HG03565 (cell line): ENCODE data around the gene RNF224.

Experiments
- ATAC-seq: cut with Tn5 transposase; IDR thresholded peaks from one replicate; pipeline ENCODE4 v1.9.1; 2021; ENCODE audit warnings: mild to moderate bottlenecking, moderate library complexity; ENCODE audit not compliant: unreplicated experiment

RNF224 gene

DNA sequence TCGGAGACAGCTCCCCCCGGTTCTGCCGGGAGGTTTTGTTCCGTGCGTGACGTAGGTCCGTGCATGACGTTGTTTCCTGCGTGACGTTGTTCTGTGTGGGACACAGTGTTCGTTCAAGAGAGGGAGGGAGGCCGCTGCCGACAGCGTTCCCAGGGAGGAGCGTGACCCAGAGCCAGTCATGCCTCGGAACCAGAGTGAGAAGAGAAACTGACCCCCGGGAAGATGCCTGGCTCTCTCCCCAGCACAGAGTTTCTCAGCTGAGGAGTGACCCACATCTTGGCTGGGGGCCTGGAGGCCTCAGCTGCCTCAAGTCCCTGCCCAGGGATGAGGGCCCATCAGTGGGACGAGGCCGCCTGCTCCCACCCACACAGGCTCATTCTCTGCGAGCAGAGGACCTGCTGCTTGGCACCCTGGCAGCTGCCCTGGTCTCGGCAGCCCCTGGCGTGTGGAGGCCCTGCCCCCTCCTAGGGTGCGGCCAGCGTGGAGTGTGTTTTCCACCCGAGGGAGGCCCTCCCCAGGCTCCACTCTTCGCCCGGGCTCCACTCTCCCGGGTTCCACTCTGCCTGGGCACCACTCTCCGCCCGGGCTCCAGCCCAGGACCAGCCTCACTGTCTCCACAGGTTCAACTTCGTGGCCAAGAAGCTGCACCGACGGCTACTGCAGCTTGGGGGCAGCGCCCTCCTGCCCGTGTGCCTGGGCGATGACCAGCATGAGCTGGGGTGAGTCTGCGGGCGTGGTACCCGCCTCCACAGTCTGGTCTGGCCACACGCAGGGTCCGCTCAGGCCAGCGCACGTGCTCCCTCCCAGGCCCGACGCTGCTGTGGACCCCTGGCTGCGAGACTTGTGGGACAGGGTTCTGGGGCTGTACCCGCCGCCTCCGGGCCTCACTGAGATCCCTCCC is 13.9 kb upstream of the RNF224 start:
- no peak for ATAC-seq

DNA sequence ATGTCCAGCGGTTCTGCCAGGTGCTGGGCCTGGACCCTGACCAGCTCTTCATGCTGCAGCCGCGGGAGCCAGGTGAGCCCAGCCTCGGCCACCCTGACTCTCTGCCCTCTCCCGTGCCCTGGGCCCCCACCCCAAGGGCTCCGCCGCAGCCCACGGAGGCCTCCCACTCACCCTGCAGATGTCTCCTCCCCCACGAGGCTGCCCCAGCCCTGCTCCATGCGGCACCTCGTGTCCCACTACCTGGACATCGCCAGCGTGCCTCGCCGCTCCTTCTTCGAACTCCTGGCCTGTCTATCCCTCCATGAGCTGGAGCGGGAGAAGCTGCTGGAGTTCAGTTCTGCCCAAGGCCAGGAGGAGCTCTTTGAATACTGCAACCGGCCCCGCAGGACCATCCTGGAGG is 12.7 kb upstream of the RNF224 start:
- no peak for ATAC-seq

DNA sequence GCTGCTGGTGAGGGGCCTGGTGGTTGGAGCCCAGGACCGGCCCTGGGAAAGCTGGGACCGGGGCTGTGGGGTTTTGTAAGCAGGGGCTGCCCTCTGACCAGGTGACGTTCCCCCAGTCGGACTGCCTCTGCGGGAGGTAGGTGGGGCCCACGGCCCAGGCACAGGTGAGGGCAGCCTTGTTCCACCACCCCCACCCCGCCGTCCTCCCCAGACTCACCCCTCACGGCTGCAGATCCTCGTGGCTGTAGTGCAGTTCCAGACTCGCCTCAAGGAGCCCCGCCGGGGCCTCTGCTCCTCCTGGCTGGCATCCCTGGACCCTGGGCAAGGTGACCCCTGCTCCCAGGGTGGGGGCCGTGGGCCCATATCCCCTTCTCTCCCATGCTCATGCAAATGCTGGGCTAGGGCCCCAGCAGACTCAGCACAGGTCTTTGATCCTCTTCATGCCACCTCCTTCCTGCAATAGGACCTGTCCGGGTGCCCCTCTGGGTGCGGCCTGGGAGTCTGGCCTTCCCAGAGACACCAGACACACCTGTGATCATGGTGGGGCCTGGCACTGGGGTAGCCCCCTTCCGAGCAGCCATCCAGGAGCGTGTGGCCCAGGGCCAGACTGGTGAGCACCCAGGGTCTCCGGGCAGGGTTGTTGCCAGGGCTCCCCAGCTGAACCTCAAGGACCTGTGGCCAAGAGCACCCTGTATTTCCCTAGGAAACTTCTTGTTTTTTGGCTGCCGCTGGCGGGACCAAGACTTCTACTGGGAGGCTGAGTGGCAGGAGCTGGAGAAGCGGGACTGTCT is 11.9 kb upstream of the RNF224 start:
- ATAC-seq, result no peak

DNA sequence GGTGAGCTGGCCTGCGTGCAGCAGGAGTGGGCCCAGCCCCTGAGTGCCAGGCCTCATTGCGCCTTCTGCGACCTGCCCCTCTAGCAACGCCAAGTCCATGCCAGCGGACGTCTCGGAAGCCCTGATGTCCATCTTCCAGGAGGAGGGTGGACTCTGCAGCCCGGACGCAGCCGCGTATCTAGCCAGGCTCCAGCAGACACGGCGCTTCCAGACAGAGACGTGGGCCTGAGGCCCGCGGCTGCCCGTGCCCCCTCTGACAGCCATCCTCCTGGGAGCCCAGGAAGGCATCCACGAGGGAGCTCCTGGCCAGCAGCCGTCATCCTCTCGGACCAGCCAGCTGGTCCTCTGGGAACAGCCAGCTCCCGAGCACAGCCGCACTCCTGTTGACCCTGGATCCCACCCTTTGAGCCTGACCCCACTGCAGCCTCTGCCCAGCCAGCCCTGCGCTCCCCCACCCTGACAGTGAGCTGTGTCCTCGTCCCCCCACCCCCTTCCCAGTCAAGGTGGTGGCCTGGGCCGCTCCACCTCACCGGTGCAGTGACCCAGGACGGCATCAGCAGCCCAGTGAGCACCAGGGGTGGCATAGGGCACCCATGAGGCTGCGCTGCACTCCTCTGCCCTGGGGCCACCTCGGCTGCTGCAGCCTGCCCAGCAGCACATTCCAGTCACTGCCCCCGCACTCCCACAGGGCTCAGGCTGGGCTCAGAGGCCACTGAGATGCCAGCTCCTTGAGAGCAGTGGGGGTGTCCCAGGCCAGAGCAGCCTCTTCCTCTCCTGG is 10.9 kb upstream of the RNF224 start:
- no peak for ATAC-seq

DNA sequence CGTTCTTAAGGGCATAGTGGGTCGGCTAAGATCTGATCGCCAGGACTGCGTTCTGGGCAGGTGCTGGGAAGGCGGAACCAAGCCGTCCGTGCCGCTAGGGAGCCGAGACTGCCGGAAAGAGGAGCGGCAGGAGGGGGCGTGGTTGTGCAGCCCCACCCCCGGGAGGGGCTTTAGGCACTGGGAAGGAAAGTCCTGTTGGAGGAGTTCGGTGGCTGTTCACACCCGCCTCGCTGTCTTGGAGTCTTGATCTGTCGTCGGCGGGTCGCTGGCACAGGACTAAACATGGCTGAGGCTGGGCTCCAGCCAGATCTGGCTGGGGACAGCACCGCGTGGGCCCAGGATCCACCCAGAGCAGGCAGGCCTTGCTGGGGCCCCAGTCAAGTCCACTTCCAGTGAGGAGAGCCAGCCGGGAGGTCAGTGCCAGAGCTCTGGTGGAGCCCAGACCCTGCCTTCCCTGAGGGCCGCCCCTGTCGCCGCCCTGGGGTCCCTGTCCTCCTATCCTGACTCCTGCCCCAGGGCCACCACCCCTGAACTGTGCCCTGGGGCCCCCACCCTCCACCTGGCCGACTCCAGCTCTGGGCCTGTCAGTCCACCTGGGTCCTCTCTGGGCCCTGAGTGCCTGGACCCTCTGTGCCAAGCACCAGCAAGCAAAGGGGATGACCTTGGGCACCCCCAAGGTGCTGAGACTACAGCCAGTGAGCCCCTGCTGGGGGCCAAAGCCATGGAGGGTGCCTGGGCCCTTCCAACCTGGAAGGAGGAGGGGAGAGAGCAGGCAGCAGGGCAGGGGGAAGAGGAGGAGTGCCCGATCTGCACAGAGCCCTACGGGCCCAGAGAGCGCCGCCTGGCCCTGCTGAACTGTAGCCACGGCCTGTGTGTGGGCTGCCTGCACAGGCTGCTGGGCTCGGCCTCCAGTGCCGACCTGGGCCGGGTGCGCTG is 9.8 kb upstream of the RNF224 start:
- ATAC-seq, result no peak

DNA sequence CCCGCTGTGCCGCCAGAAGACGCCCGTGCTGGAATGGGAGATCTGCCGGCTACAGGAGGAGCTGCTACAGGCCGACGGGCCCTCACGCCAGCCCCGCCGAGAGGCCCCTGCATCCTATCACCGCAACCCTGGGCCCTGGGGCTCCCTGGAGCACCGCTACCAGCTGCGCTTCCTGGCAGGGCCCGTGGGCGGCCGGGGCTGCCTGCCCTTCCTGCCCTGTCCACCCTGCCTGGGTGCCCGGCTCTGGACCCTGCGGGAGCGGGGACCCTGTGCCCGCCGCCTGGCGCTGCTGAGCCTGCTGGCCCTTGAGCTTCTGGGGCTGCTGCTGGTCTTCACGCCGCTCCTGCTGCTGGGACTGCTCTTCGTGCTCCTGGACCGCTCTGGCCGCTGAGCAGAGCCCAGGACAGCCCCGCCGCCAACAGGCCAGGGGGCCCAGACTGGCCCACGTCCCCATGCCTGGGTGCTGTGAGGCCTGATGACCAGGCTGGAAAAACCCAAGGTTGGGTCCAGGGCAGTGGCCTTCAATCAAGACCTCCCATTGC is 9.0 kb upstream of the RNF224 start:
- ATAC-seq, result no peak

DNA sequence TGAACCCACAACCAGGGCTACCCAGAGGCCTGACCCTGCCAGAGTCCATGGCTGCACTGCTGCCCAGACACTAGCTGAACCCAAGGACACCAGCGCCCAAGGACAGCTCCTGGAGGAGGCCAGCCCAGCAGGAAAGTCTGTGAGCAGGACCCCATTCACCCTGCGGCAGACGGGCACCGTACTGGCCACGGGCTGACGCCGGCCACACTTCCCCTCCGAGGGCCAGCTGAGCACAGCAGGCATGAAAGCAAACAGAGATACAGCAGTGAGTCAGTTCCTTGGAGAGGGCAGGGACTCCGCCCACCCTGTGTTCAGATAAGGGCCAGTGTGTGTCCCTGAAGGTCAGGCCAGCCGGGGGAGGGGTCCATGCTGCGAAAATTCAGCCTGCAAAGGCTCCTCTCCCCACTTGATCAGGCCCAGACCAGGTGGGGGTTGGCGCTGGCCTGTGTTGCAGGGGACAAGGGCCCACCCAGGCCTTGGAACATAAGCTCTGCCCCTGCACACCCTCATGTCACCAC is 8.5 kb upstream of the RNF224 start:
- no peak for ATAC-seq

DNA sequence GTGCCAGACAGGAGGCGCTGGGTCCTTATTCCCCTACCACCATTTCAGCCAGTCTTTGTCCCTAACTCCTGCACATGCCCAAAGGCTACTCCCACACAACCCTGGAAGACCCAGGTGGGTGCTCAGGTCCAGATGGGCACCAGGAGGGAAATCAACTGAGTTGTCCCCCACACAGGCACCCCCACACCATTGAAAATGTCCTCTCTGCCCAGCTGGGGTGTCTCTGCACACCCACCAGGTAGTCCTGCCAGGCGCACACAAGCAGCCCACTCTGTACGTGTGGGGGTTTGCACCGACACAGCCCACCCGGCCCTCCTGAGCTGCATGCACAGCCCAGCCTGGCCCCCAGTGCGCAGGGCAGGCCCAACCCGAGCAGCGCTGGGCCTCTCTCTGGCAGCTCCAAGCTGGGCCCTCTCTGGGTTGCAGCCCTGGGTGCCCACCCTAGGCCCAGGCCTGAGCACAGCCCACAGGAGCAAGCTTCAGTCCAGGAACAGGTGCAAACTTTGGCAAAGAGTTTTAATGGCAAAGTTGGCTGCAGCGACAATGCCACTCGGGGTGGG is 7.5 kb upstream of the RNF224 start:
- ATAC-seq, result no peak

DNA sequence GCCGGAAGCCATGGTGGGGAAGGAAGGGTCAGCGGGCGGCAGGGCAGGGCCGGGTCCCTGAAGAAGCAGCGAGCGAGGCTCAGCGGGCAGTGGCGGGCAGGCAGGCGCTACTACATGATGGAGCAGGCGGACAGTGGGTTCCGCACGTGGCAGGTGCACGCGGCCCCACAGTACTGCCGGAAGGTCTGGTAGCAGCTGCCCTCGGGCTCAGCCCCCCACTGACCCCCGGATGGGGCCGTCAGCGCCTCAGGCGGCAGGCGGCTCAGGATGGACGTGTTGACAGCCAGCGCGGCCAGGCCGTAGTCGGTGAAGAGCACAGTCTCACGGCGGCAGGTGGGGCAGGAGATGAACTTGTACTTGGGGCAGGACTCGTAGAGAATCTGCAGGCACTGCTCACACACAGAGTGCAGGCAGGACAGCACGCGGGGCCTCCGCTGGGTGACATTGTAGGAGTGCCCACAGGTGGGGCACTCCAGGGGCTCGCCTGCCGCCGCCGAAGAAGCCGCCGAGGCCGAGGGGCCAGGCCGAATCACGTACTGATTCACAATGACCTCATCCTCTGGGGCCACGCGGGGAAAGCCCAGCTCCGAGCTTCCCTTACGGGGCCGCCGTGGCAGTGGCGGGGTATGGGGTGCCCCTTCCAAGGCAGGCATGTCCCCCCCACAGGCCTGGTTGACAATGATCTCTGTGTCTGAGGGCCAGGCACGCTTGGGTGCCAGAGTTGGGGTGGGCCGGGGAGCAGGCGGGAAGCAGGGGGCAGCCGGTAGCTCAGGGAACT is 6.8 kb upstream of the RNF224 start:
- ATAC-seq, result no peak

DNA sequence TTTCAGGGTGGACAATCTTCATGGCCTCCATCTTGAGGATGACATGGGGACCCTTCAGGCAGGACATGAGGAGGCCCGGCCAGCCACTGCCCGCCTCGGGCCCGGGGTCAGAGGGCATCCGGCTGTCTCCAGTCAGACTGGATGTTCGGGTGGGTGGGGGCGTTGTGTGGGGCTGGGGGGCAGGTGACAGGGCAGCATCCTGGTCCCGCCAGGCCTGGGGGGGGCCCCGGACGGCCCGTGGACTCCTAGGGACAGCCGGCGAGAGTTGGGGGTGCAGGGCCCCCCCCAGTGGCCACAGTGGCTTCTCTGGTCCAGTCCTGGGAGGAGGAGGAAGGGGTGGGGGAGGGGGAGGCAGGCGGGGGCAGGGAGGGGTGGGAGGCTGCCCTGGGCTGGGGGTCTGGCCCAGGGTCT is 6.2 kb upstream of the RNF224 start:
- ATAC-seq, result no peak

DNA sequence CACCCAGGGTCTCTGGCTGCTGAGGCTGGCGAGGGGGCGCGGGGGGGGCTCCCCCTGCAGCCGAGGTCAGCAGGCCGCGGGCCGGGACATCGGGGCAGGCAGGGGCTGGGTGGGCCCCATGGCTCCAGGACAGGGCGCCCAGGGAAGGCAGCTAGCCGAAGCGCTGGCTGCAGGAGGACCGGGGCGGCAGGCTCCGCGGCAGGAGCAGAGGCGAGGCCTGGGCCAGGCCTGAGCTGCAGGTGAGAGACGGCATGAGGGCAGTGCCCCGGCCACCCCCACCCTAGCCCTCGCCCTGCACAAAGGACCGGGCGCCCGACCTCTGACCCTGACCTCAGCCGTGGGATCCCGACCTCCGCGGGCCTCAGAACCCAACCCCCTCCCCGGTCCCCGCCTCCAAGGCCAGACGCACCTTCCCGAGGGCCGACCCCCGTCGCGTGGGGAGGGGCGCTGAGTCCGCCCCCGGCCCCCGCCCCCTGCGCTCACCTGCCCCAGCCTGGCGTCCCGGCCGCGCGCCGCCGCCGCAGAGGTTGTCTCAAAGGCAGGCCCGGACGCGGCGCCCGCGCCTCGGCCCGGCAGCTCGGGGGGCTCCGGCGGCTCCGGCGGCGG is 5.7 kb upstream of the RNF224 start:
- no peak for ATAC-seq

DNA sequence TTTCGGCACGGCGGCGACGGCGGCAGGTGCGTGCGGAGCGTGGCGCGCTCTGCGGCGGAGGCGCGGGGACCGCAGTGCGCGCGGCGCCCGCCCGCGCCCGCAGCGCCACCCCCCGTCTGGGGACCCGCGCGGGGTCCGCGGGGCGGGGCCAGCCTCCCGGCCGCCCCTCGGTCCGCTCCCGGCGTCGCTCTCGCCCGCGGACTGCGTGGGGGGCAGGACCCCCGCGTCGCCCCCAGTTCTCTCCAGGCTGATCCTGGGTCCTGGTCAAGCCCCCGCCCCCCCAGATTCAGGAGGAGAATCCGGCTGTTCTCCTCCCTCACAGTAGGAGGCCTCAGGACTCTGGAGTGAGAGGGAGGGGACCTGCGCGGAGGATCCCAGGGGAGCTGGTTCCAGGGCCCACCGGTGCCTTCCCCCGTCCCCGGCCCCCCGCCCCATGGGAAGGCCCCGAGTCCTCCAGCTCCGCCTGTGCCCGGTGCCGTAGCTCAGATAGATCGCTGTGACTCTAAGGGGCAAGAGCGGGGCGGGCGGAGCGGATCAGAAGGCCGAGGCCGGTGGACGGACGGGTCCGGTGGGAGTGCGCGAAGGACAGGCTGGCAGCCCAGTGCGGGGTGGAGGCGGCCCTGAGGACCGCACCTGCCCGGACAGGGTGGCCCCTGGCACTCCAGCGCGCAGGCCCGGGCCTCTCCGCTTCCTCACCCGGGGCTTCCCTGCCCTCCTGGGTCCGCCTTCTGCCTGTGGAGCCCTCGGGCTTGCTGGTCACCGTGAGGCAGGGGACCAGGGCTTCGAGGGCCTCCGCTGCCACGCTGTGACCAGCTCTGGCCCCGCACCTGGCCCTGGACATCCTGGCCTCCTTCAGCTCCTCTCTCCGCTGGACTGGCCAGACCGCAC is 4.9 kb upstream of the RNF224 start, which contains the start of gene RNF208:
TSS of gene RNF208 (minus strand) at position 51 of the 888 bp plus-strand sequence. CDS start 1,028 bp downstream, outside the sequence.
- ATAC-seq, result no peak

DNA sequence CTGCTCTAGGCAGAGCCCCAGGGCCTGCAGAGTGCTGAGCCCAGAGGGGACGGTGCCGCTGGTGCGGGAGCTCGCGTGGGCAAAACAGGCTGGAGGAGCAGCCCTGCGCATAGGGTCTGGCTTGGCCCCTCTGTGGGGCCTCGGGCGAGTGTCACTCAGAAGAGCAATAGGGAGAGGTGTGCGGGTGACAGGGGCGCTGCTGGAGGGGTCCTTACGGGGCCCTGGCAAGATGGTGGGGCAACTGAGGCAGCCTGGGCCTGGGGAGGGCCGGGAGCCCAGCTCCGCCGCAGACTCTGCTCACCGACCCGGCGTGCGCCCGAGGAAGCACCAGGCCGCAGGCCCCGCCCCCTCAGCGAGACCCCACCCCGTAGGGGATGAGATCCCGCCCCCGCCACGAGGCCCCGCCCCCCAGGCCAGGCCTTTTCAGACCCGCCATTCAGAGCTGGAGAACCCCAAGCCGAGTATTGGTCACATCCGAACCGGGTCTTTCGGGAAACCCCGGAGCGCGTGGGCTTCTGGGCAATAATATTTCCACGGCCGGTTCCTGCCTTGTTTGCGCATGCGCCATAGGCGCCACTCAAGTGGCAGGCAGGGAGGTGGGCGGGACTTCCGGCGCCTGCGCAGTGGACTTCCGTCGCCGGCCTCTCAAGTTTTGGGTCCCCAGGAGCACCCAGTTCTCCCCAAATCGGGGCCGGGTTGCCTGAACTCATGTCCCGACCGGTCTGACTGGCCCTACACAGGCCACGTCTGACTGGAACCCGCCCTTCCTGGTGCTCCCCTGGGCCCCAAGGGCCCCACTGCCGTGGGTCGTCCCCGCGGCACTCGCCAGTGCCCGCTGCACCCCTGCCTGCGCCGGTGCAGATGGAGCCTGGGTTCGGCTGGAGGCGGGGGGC is 4.0 kb upstream of the RNF224 start:
- ATAC-seq, result peak; percentile 68

DNA sequence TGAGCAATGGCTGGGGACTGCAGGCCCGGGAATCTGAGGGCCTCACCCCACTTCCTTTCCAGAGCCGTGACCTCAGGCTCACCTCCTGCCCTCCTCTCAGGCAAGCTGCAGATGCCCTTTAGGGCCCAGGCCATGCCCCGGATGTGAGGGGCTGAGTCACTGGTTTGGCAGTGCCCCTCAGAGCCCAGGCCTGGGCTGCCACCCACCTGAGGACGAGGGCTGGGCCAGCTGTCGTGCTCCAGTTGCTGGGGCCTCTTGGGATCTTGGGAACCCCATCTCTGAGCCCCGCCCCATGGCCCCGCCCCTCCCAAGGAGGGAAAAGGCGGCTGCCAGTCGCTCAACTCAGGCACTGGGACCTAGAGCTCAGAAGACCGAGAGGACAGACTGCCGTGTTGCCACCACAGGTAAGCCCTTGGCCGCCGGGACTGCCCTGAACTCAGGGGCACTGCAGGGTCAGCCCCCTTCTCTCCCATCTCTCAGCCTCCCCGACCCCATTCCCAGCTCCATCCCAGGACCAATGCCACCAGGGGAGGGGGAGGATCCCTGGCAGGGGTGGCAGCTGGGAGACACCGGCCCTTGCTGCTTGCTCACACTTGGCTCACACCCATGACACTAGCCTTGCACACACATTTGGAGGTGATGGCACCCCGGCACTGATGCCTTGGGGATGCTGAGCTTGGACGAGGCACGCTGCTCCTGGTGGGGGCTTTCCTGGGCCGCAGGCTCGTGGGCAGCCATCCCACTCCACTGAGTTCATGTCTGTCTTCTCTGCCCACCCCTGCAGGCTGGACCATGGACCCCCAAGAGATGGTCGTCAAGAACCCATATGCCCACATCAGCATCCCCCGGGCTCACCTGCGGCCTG is 2.2 kb upstream of the RNF224 start, which contains the start of gene CYSRT1:
TSS of gene CYSRT1 (plus strand) at position 345 of the 865 bp plus-strand sequence. CDS start at position 793, 448 bp downstream.
- no peak for ATAC-seq
